ENCODE measurements around the gene SCRG1.

The SCRG1 gene

GRCh38 chr4:173357939-173358338 lies 41.0 kb downstream of the SCRG1 start:
- no peak for DNase-seq

- DNase-seq = no peak
Observed at GRCh38 chr4:173347467-173347866, 51.4 kb downstream of the SCRG1 start.

GRCh38 chr4:173346074-173346473 lies 52.8 kb downstream of the SCRG1 start:
- DNase-seq = no peak

GRCh38 chr4:173345648-173346047 lies 53.3 kb downstream of the SCRG1 start:
- no peak for DNase-seq

- DNase-seq = no peak
Observed at GRCh38 chr4:173343832-173344397, 55.0 kb downstream of the SCRG1 start.

- no peak for DNase-seq
Observed at GRCh38 chr4:173337463-173337862, 61.5 kb downstream of the SCRG1 start.

GRCh38 chr4:173334891-173335752 lies 63.8 kb downstream of the SCRG1 start:
- no peak for DNase-seq

Measured in cortex of kidney (tissue), 1 donor.